Limb (tissue), 2 donors: Measurements from ENCODE around the gene COLEC11.

ENCODE experiments used
- DNase-seq, 2 donors: peaks; one replicate each; pipeline ENCODE4 v3.0.0-alpha.2; 2016; ENCODE audit errors: extremely low spot score in 2 of 2

COLEC11 gene

DNA sequence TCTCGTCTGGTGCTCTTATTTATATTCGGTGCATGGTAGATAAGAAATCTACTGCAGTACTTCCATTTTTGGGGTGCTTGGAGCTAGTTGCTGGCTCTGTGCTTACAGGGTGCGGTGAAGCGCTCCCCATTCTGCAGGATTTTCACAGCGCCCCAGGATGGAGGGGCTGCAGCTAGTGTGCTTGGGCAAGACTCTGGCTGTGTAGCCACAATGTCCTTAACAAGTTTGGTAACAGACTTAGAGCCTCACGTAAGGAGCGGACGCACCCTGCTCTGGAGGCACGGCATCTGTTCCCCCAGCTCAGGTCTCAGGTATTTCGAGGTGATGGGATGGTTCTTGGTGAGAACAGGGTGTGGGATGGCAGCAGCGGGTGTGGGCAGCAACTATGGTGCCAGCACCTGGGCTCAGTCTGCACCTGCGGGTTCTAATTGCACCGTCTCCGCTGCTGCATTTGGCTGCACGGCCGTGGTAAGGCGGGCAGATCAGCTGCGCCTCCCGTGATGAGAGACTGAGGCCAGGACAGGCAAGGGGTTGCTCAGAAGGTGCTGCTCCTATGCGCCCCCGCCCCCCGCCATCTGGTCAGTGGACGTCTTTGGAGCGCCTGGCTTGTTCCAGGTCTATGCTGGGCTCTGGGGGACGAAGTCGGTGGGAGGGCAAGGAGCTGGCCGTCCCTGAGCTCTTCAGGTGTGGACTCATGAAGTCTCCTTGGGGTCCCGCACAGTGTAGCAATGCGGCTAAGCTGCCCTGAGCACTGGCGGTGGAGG, 43.0 kb downstream of the COLEC11 start:
- DNase-seq: no peak

- no peak for DNase-seq
Observed at GRCh38 chr2:3638456-3638810, 43.5 kb downstream of the COLEC11 start.

DNA sequence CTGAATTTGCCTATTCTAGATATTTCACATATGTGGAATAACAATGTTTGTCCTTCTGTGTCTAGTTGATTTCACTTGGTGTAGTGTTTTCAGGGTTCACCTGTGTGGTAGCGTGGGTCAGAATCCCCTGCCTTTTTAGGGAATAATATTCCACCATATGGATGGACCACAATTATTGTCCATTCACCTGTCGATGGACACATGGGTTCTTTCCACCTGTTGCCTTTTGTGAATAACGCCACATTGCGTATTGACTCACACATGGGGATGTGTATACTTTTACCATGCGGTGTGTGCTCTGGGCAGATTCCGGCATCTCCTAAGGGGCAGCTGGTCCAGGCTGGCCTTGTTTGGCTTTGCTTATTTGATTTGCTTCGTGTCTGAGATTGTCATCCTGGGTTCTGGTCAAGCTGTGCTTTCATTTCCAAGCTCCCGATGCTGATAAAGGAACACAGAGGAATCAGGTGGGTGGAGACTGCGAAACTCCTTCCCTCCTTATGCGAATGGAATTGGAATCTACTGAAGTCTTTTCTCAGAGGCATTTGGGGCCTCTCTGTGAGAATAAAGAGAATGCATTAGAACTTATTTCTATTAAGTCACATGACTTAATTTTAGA, 44.2 kb downstream of the COLEC11 start:
- DNase-seq: no peak

DNA sequence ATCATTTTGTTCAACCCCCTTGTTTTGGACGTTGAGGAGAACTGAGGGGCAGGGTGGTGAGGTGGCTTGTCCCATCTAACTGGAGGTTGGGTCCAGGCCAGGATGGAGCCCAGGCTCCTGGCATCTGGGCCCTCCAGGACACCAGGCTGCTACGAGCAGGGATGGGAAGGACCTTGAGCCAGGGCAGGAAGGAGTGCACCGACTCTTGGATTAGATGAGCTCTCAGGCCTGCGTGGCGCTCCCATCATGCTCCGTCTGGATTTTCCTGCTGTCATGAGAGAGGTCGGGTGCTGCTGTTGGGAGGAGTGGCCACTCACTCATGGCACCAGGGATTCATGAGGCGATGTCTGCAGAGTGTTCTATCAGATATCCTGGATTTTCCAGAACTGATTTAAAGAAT, 44.7 kb downstream of the COLEC11 start:
- DNase-seq: no peak

DNA sequence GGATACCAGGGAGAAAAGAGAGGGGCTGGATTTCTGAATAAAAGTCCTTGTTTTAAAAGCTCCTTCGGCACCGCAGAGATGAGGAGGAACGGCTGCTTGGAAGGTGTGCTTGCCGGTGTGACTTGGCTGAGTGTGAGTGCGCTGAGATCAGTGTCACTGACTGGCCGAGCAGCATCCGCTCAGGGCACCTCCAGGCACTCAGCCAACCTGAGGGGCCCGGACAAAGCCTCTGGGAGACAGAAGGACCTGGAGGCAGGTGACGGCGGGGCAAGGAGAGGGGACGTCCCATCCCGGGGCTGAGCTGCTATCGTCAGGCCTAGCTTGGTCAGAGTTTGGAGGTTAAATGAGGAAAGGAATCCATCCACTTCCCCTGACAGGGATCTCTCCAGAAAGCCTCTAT, 46.3 kb downstream of the COLEC11 start:
- DNase-seq: no peak

- peak in 1 of 2 donors; percentile 21 for DNase-seq
Observed at GRCh38 chr2:3641841-3642421, 47.0 kb downstream of the COLEC11 start.

DNA sequence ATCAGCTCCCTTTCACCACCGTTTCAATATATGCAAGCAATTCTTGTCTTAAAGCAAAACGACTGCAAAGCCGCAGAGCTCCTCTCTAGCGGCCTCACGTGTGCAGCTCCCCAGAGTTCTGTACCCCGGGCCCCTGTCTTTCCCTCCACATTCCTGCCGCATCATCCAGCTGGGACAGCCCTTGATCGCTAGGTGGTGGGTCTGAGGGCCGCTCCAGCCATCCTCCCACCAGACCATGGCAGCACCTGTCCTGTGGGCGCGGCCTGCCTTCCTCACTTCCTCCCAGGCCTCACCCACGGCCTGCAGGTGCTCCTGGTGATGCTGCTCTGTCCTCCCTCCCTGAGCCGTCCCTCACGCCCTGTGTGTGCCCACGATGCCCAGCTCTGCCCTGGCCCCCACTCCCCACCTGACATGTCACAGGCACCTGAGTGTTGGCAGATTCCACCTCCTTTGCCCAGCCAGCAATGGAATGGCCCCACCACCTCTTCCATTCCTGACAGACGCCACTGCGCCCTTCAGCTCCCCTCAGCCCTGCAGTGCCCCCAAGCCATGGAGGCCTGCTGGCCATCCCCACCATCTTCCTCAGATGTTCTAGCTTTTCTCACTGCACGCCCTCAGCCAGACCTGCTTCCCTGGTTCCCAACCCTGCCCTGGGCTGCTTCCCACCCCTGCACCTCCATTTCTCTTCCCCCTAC, 47.8 kb downstream of the COLEC11 start:
- peak in 1 of 2 donors; percentile 23 for DNase-seq

GRCh38 chr2:3643371-3644245, 48.7 kb downstream of the COLEC11 start:
- peak in 1 of 2 donors; percentile 21 for DNase-seq

GRCh38 chr2:3644246-3644525, 49.3 kb downstream of the COLEC11 start:
- DNase-seq: no peak

GRCh38 chr2:3644891-3645605, 50.1 kb downstream of the COLEC11 start:
- no peak for DNase-seq

- DNase-seq: no peak
Observed at GRCh38 chr2:3645745-3646389, 51.0 kb downstream of the COLEC11 start.

- no peak for DNase-seq
Observed at GRCh38 chr2:3646446-3646845, 51.5 kb downstream of the COLEC11 start.

DNA sequence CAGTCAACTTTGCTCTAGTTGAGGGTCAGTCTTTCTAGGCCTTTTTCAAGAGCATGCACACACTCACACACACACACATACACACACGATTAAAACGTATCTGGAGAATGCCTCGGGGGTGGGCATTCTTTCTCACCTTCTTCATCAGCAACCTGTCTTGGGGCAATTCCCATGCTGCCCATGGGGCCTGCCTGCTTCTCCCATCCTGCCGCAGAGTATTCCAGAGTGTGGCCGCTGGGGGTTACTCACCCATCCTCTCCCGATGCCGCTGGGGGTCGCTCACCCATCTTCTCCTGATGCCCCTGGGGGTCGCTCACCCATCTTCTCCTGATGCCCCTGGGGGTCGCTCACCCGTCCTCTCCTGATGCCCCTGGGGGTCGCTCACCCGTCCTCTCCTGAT, 52.3 kb downstream of the COLEC11 start:
- DNase-seq: no peak

- peak in 1 of 2 donors; percentile 26 for DNase-seq
Observed at GRCh38 chr2:3647831-3648651, 53.1 kb downstream of the COLEC11 start.

DNA sequence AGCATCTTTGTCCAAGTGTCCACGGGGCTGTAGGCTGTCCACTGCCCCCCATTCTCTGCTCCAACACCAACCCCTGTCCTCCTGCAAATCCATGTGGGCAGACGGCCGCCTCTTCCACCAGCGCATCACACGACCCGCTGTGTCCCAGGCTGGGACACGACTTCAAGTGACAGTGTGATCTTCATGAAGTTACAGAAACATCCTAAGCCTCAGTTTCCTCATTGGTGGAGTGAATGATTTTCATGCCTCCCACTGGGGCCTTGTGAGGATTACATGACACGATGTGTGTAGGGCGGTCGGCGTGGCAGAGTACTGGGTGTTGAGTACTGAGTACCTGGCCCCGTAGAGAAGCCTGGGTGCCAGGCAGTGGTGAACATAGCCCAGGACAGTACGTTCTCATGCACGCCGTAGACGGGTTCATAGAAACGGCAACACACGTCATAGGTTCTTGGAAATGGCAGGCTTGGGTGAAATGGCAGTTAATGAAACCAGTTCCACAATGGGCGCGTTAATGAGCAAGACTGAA, 53.8 kb downstream of the COLEC11 start:
- DNase-seq: no peak

DNA sequence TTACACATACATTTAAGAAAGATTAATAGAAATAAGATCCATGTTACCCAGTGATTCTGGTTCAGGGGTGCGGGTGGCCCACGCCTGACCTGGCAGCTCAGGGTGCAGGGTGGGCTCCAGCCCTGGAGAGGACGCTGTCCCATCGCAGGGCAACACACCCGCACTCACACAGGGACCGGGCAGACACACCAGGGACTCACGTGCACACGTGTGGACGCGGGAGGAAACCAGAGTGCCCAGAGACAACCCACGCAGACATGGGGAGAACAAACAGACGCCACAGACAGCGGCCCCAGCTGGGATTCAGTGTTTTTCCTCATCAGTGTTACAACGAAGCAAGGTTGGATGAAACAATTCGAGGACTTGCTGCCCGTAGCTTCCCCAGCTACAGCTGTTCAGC, 54.7 kb downstream of the COLEC11 start:
- no peak for DNase-seq

- no peak for DNase-seq
Observed at GRCh38 chr2:3650140-3650920, 55.4 kb downstream of the COLEC11 start.
